ENCODE results near the gene ARHGAP42. TPM values are rescaled to one million over a fixed set of nuclear protein-coding genes. Genes with fewer than 3 reads are reported as not detected.

The ARHGAP42 gene
- total RNA-seq, 1 donor from 2014 or later = 33.2 TPM

GRCh38 chr11:100990931-100991330 lies 303.8 kb downstream of the ARHGAP42 start:
- Histone ChIP-seq H3K27me3 (ENCODE audit: insufficient read depth, low read length) (no peaks in the 10 kb centered on the region), H3K27ac (ENCODE audit: low read depth, low read length) (no peak overlapping the region), H3K79me2 (ENCODE audit: insufficient read depth, low read length) (no peaks in the 10 kb centered on the region), H3K4me2 (ENCODE audit: low read length) (no peak overlapping the region), H2AFZ (ENCODE audit: low read depth, low read length) (no peak overlapping the region), H3K9ac (ENCODE audit: low read length) (no peak overlapping the region), H3K9me3 (ENCODE audit: insufficient read depth, low read depth, low read length) (no peaks in the 10 kb centered on the region), H3K4me3 (ENCODE audit: insufficient read depth, low read depth, low read length) (no peak overlapping the region), H4K20me1 (ENCODE audit: insufficient read depth, low read length) (no peaks in the 10 kb centered on the region), H3K36me3 (ENCODE audit: insufficient read depth, low read length) (peaks cover 3% of the 10 kb centered on the region), H3K4me1 (ENCODE audit: insufficient read depth, low read length) (no peaks in the 10 kb centered on the region)
- H3K9me3 Mint-ChIP-seq (ENCODE audit: unreplicated experiment) = no peaks in the 10 kb centered on the region
- H3K27me3 Mint-ChIP-seq (ENCODE audit: low read depth, unreplicated experiment) = no peaks in the 10 kb centered on the region
- H3K36me3 Mint-ChIP-seq (ENCODE audit: low read depth, unreplicated experiment) = peaks cover 3% of the 10 kb centered on the region
- TF ChIP-seq CTCF (IDR thresholded peaks at IDR 0.05; ENCODE audit: insufficient read depth, low read depth, low read length) (no peak), EZH2 (IDR thresholded peaks at IDR 0.05; ENCODE audit: insufficient read depth, low read length) (no peak)
- no peak overlapping the region for H3K4me3 Mint-ChIP-seq (ENCODE audit: unreplicated experiment)
- DNase-seq (ENCODE audit: low read depth) = no peak
- peaks cover 7% of the 10 kb centered on the region for H3K4me1 Mint-ChIP-seq (ENCODE audit: low read depth, unreplicated experiment)
- no peak overlapping the region for H3K27ac Mint-ChIP-seq (ENCODE audit: unreplicated experiment)
- no peak for FAIRE-seq

- Histone ChIP-seq H3K4me1 (ENCODE audit: insufficient read depth, low read length) (no peaks in the 10 kb centered on the region), H2AFZ (ENCODE audit: low read depth, low read length) (no peak overlapping the region), H4K20me1 (ENCODE audit: insufficient read depth, low read length) (no peaks in the 10 kb centered on the region), H3K36me3 (ENCODE audit: insufficient read depth, low read length) (peaks cover 3% of the 10 kb centered on the region), H3K4me2 (ENCODE audit: low read length) (no peak overlapping the region), H3K9ac (ENCODE audit: low read length) (no peak overlapping the region), H3K27me3 (ENCODE audit: insufficient read depth, low read length) (no peaks in the 10 kb centered on the region), H3K4me3 (ENCODE audit: insufficient read depth, low read depth, low read length) (no peak overlapping the region), H3K79me2 (ENCODE audit: insufficient read depth, low read length) (no peaks in the 10 kb centered on the region), H3K9me3 (ENCODE audit: insufficient read depth, low read depth, low read length) (no peaks in the 10 kb centered on the region), H3K27ac (ENCODE audit: low read depth, low read length) (no peak overlapping the region)
- DNase-seq (ENCODE audit: low read depth) (peak; percentile 13), FAIRE-seq (no peak)
- Mint-ChIP-seq H3K9me3 (ENCODE audit: unreplicated experiment) (no peaks in the 10 kb centered on the region), H3K4me1 (ENCODE audit: low read depth, unreplicated experiment) (peaks cover 7% of the 10 kb centered on the region), H3K4me3 (ENCODE audit: unreplicated experiment) (no peak overlapping the region), H3K36me3 (ENCODE audit: low read depth, unreplicated experiment) (no peaks in the 10 kb centered on the region), H3K27ac (ENCODE audit: unreplicated experiment) (no peak overlapping the region), H3K27me3 (ENCODE audit: low read depth, unreplicated experiment) (no peaks in the 10 kb centered on the region)
- no peak for TF ChIP-seq EZH2 (IDR thresholded peaks at IDR 0.05; ENCODE audit: insufficient read depth, low read length)
- TF ChIP-seq CTCF (IDR thresholded peaks at IDR 0.05; ENCODE audit: insufficient read depth, low read depth, low read length) = no peak
Observed at GRCh38 chr11:100991541-100991940, 304.5 kb downstream of the ARHGAP42 start.

GRCh38 chr11:100994966-100995365 lies 307.9 kb downstream of the ARHGAP42 start:
- TF ChIP-seq CTCF (IDR thresholded peaks at IDR 0.05; ENCODE audit: insufficient read depth, low read depth, low read length) (no peak), EZH2 (IDR thresholded peaks at IDR 0.05; ENCODE audit: insufficient read depth, low read length) (no peak)
- no peaks in the 10 kb centered on the region for H3K9me3 Mint-ChIP-seq (ENCODE audit: unreplicated experiment)
- H3K4me3 Mint-ChIP-seq (ENCODE audit: unreplicated experiment) = no peak overlapping the region

More at GRCh38 chr11:100994966-100995365, 307.9 kb downstream of the ARHGAP42 start:
- Histone ChIP-seq H3K9me3 (ENCODE audit: insufficient read depth, low read depth, low read length) (no peaks in the 10 kb centered on the region), H3K36me3 (ENCODE audit: insufficient read depth, low read length) (no peaks in the 10 kb centered on the region), H3K4me3 (ENCODE audit: insufficient read depth, low read depth, low read length) (no peak overlapping the region), H2AFZ (ENCODE audit: low read depth, low read length) (no peak overlapping the region), H3K27ac (ENCODE audit: low read depth, low read length) (no peak overlapping the region), H3K4me2 (ENCODE audit: low read length) (no peak overlapping the region), H3K9ac (ENCODE audit: low read length) (no peak overlapping the region), H4K20me1 (ENCODE audit: insufficient read depth, low read length) (no peaks in the 10 kb centered on the region), H3K4me1 (ENCODE audit: insufficient read depth, low read length) (no peaks in the 10 kb centered on the region), H3K79me2 (ENCODE audit: insufficient read depth, low read length) (no peaks in the 10 kb centered on the region), H3K27me3 (ENCODE audit: insufficient read depth, low read length) (no peaks in the 10 kb centered on the region)
- FAIRE-seq (no peak), DNase-seq (ENCODE audit: low read depth) (no peak)
- Mint-ChIP-seq H3K36me3 (ENCODE audit: low read depth, unreplicated experiment) (no peaks in the 10 kb centered on the region), H3K4me1 (ENCODE audit: low read depth, unreplicated experiment) (peaks cover 11% of the 10 kb centered on the region), H3K27ac (ENCODE audit: unreplicated experiment) (no peak overlapping the region), H3K27me3 (ENCODE audit: low read depth, unreplicated experiment) (no peaks in the 10 kb centered on the region)
